ENCODE measurements around the gene PRKAR2B.

The PRKAR2B gene

GRCh38 chr7:107044347-107045194, at the start of gene PRKAR2B:
Gene PRKAR2B (plus strand): TSS chr7:107044705. CDS start chr7:107044908, 203 bp downstream.
- no peak for FAIRE-seq

- no peak for FAIRE-seq
Observed at GRCh38 chr7:106994833-106995232, 49.7 kb upstream of the PRKAR2B start.

DNA sequence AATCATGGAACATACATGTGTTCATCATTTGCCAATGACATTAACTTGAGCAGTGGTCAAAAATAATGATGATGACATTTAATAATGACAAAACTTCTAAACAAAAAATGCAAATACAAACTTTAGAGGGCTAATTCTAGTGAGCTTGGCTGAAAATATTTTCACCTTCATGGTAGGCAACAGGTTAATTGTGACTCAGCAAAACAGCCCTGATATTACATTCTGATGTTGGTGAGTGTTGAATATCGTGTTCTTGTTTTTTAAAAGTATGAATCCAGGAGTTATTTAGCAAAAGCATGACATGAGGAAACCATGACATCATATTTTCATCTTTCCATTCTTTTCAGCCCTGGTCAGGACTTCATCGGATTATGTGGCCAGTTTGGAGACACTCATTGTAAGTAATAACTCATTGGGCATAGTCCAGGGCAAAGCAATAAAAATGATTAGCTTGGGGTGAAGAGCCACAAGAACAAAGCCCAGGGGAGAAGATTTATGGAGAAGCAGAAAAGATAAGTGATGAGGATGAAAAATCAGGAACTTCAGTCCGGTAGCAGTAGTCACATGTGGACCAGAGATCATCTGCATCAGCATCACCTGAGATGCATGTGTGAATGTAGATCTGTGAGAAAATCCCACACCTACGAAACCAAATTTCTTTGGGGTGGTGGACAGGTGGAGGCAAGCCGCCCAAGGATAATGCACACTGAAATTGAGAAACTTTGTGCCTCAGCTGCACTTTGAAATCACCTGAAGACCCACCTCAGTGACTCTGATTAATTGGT, 46.8 kb upstream of the PRKAR2B start:
- no peak for FAIRE-seq

GRCh38 chr7:106999023-106999422, 45.5 kb upstream of the PRKAR2B start:
- no peak for FAIRE-seq

DNA sequence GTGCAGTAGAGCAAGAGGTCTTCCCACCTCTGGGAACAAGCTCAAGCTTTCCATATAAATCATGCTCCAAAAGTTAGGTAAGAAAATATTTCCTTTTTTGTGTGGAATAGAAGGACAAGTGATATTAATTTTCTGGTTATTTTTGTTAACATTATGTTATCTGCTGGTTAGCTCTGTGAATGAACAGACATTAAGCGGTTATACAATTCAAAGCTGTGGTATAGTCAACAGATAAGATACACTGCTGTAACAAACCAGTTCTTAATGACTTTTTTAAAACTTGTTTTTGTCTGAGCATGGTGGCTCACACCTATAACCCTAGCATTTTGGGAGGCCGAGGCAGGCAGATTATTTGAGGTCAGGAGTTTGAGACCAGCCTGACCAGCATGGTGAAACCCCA, 43.0 kb upstream of the PRKAR2B start:
- FAIRE-seq: no peak

- FAIRE-seq: no peak
Observed at GRCh38 chr7:107002126-107002525, 42.4 kb upstream of the PRKAR2B start.

GRCh38 chr7:107002529-107002998, 41.9 kb upstream of the PRKAR2B start:
- no peak for FAIRE-seq

GRCh38 chr7:107007007-107007891, 37.3 kb upstream of the PRKAR2B start:
- FAIRE-seq: no peak

DNA sequence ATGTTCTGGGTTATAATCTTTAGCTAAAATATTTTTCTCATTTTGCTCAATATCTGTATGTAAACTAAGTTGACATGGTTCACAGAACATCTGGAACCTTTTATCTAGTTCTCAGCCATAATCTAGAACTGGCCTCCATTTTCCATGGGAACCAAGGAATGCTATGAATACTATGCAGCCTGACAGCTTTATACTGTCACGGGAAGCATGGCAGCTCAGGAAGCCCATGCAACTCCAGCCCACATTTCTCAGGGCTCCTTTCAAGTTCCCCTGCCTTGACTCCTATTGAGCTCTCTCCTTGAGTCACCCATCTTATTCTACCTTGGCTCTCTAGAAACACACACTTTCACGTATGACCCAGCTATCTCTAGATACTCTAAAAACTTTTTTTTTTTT, 36.6 kb upstream of the PRKAR2B start:
- no peak for FAIRE-seq

DNA sequence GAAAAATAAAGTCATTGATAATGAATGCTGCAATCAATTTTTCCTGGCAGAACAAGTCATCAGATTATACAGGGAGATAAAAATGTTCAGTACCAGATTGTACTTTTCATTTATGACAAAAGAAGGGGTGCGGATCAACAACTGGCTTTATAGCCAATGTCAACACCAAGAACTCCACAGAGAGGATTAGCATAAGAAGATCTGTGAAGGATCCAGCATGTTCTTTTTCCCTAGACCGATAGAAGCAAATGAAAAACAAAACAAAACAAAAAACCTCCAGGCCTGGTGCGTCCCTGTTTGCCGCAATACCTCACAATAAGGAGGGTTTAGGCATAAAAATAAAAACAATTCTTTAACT, 34.7 kb upstream of the PRKAR2B start:
- no peak for FAIRE-seq

- FAIRE-seq: no peak
Observed at GRCh38 chr7:107012691-107013090, 31.8 kb upstream of the PRKAR2B start.

GRCh38 chr7:107014387-107015023, 30.0 kb upstream of the PRKAR2B start:
- FAIRE-seq: no peak

DNA sequence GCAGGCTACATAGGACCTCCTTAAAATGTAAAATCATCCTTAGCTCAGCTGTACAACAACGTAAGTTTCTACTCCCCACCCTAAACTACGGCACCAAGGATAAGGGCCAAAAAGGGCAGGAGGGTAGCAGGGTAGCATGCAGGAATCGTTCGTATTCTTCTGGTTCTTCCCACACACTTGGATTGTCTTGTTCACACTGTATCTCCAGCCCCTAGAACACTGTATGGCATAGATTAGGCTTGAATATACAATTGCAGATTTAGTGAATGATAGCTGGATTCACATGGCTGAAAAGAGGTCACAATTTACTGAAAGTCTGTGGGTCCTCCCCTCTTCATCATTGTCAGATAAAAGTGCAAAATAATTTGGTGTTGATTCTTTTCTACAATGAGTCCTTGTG, 28.2 kb upstream of the PRKAR2B start:
- FAIRE-seq: no peak

DNA sequence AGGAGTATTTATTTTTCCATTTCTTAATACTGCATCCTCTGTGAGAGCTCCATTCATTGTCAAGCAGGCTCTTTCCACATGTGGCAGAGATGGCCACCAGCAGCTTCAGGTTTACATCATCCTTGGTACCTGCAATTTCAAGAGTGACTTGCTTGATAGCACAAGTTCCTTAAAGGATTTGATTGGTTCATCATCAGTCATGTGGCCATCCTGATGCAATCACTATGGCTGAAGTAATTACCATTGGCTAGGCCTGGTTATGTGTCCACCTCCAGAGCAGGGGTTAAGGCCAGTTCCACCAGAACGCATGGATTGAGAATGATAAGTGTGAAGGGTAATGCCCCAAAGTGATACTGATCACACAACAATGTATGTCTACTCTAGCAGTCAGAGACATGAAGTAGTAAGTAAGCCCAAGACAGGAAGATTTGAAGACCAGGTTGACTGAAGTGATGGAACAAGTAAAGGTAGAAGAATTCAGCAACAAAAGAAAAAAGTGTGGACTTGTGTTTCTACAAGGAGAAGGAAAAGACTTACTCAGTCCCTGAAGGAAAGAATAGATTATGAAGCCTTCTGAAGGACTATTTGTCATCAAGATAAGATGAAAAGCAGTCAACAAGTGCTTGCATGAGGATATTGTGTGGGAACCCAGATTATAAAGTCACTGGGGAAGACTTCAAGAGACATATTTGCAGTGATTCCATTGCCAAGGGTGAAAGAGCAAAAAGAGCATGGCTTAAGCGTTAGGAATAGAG, 26.4 kb upstream of the PRKAR2B start:
- no peak for FAIRE-seq

DNA sequence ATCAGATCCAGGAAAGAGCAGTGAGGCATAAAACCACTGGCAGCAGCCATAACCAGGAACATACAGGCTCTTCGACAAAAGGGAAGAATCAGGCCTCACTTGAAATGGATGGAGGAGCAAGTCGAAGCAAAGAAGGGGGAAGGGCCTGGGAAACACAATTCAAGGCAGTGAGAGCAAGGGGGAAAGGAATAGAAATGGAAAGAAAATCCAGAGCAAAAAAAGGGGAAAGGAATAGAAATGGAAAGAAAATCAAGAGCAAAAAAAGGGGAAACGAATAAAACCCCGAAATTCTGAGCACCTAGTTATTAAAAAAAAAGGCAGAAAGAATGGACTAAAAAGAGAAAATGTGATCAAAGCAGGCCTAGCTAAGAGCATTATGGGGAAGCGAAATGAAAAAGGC, 24.1 kb upstream of the PRKAR2B start:
- FAIRE-seq: no peak

GRCh38 chr7:107021600-107021999, 22.9 kb upstream of the PRKAR2B start:
- FAIRE-seq: no peak

DNA sequence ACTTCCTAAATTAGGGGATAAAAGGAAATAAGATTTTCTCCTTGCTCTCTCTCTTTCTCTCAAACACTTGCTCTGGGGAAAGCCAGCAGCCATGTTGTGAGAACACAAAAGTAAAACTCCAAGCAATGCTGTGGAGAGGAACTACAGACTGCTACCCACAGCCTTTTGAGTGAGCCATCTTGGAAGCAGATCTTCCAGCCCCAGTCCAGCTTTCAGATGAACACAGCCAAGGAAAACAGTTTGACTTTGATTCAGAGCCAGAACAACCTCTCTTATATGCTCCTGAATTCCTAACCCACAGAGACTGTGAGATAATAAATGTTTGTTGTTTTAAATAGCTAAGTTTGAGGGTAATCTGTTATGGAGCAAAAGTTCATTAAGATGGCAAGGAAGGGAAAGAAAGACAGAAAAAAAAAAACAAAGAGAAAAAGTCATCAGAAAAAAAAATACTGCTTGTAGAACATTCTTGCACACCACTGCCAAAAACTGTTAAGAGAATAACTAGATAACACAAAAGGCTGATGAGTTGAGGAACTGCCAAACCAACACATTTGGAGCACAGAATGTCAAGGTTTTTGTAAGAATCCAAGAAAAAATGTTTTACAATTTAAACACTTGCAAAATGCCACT, 20.9 kb upstream of the PRKAR2B start:
- no peak for FAIRE-seq

DNA sequence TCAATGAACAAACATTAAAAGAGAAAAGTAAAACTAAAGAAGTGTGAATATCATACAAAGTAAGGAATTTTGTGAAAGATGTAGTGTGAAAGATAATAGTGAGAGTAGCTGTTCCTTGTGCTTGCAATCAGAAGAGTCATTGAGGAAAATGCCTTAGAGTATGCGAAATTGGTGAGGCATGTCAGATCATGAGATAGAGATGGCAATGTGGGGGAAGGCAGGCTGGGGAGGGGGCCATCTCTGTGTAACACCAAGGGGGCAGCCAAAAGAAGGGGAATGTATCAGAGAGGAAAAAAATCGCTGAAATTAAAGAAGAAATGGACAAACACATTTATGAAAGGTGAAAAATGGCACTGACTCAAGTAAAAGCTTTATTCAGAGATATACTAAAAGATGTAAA, 19.6 kb upstream of the PRKAR2B start:
- no peak for FAIRE-seq

- FAIRE-seq: no peak
Observed at GRCh38 chr7:107025449-107026103, 18.9 kb upstream of the PRKAR2B start.

- no peak for FAIRE-seq
Observed at GRCh38 chr7:107026166-107026565, 18.3 kb upstream of the PRKAR2B start.

DNA sequence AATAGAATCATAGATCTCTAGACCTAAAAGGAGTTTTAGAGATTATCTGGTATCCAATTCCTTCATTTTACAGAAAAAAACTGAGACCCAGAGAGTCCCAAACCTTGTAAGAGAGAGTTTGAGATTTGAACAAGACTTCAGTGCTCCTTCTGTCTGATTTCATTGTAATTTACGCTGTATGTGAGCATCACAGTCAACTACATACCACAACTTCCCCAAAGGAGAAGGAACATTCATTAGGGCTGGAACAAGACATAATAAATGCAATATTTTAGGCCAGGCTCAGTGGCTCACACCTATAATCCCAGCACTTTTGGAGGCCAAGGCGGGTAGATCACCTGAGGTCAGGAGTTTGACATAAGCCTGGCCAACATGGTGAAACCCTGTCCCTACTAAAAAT, 17.3 kb upstream of the PRKAR2B start:
- FAIRE-seq: no peak

Measured in TTC549 (cell line).